HepG2 (cell line): ENCODE results near the gene GBP7. TPM values are rescaled to one million over a fixed set of nuclear protein-coding genes. Genes with fewer than 3 reads are reported as not detected.

Experiments
- ATAC-seq: fragments of 200-7000 bp; cut with Tn5 transposase; 3 replicates; pipeline ENCODE4 v1.9.1; 2020; ENCODE audit warnings: mild to moderate bottlenecking, moderate library complexity
- BruUV-seq: library from RNA; stranded (reverse); fragments of 400-500 nt; replicated peaks from 2 replicates; lab custom pipeline; 2021; lab: Mats Ljungman, UMichigan
- CTCF ChIA-PET: fragments of 300-600 bp; formaldehyde crosslinking; extraction: SDS; loops from one replicate; lab custom pipeline; 2021; ENCODE audit warnings: low total read pairs, inconsistent platforms, low intra/inter-chr PET ratio; lab: Yijun Ruan, JAX
- POLR2A ChIA-PET: fragments of 350-600 bp; sonication (Branson Sonifier 250); formaldehyde crosslinking; loops from one replicate; lab custom pipeline; 2020; ENCODE audit warnings: antibody characterized with exemption, inconsistent platforms; lab: Yijun Ruan, JAX
- DNase-seq: peaks from one replicate; pipeline ENCODE4 v3.0.0-alpha.2; 2015; ENCODE audit warnings: low spot score
- FAIRE-seq: peaks from 3 replicates; lab custom pipeline; 2011; peaks lifted over from hg19 to GRCh38; lab: Jason Lieb, UNC
- H2AFZ ChIP-seq: one replicate; pipeline ENCODE4 v1.6.1; 2011; ENCODE audit warnings: low read length, inconsistent platforms
- H3K27ac ChIP-seq: fragments of 300-600 bp; 3 replicates; pipeline ENCODE4 v1.8.0; 2011; ENCODE audit warnings: mixed run types, mild to moderate bottlenecking, mixed read lengths, low read length, inconsistent platforms; ENCODE audit not compliant: insufficient read depth; ENCODE audit errors: extremely low read length
- H3K27me3 ChIP-seq, 2 experiments: fragments of 200-600 bp in 1 of 2; 2 replicates in 1 of 2; 3 replicates in 1 of 2; pipeline versions ENCODE4 v1.6.0 to v1.8.0; 2011; ENCODE audit warnings: low read length in 2 of 2, mild to moderate bottlenecking in 2 of 2, moderate library complexity in 2 of 2, inconsistent platforms in 1 of 2; ENCODE audit not compliant: insufficient read depth in 2 of 2, control insufficient read depth in 1 of 2
- H3K36me3 ChIP-seq, 2 experiments: fragments of 200-600 bp in 1 of 2; replicated peaks in 1 of 2; 2 replicates in 1 of 2; 3 replicates in 1 of 2; pipeline versions ENCODE4 v1.5.1 to v1.8.0; 2011; ENCODE audit warnings: low read length in 2 of 2, inconsistent platforms in 1 of 2; ENCODE audit not compliant: insufficient read depth in 2 of 2, control insufficient read depth in 1 of 2
- H3K4me1 ChIP-seq: 2 replicates; pipeline ENCODE4 v1.5.1; 2012; ENCODE audit warnings: low read length, inconsistent platforms; ENCODE audit not compliant: insufficient read depth
- H3K4me2 ChIP-seq: 2 replicates; pipeline ENCODE4 v1.6.0; 2011; ENCODE audit warnings: low read depth, low read length, inconsistent platforms
- H3K4me3 ChIP-seq, 3 experiments: fragments of 200-600 bp in 1 of 3; sonication (generic), shearing (Covaris generic) in 1 of 3; replicated peaks in 1 of 3; 2 replicates each; pipeline ENCODE4 v1.5.1; 2011 to 2016; ENCODE audit warnings: low read length in 3 of 3, inconsistent platforms in 2 of 3, low read depth in 2 of 3, mild to moderate bottlenecking in 2 of 3, control low read depth in 1 of 3, mixed read lengths in 1 of 3; ENCODE audit not compliant: insufficient read depth in 1 of 3
- H3K79me2 ChIP-seq: one replicate; pipeline ENCODE4 v1.6.1; 2011; ENCODE audit warnings: low read length, inconsistent platforms; ENCODE audit not compliant: insufficient read depth
- H3K9ac ChIP-seq: 2 replicates; pipeline ENCODE4 v1.6.0; 2011; ENCODE audit warnings: mild to moderate bottlenecking, low read depth, low read length, inconsistent platforms; ENCODE audit not compliant: insufficient read depth
- H3K9me3 ChIP-seq: 2 replicates; pipeline ENCODE4 v1.5.1; 2012; ENCODE audit warnings: mild to moderate bottlenecking, low read length
- H4K20me1 ChIP-seq: 2 replicates; pipeline ENCODE4 v1.6.0; 2011; ENCODE audit warnings: inconsistent platforms, mild to moderate bottlenecking, low read length, moderate library complexity; ENCODE audit not compliant: insufficient read depth
- ELF3 ChIP-seq: IDR thresholded peaks from 2 replicates; pipeline ENCODE4 v1.6.1; 2016; ENCODE audit warnings: missing genetic modification reagents, missing compliant biosample characterization
- HOXA5 ChIP-seq: sonication (generic); formaldehyde crosslinking; IDR thresholded peaks from 2 replicates; pipeline ENCODE4 v1.4.0; 2020; ENCODE audit warnings: missing genetic modification reagents
- PAF1 ChIP-seq: IDR thresholded peaks from 2 replicates; pipeline ENCODE4 v1.6.1; 2016; ENCODE audit warnings: missing genetic modification reagents, missing compliant biosample characterization
- POGZ ChIP-seq: sonication (generic); formaldehyde crosslinking; IDR thresholded peaks from 2 replicates; pipeline ENCODE4 v1.4.0; 2020; ENCODE audit warnings: mild to moderate bottlenecking, missing genetic modification reagents
- RBM22 ChIP-seq: fragments of 200-400 bp; formaldehyde crosslinking; optimal IDR thresholded peaks from 2 replicates; pipeline ENCODE3; 2017; ENCODE audit warnings: mild to moderate bottlenecking, low read length, moderate library complexity
- RORA ChIP-seq: sonication (generic); formaldehyde crosslinking; IDR thresholded peaks from 2 replicates; pipeline ENCODE4 v1.5.0; 2020; ENCODE audit warnings: mild to moderate bottlenecking, missing genetic modification reagents, moderate library complexity
- STAT5B ChIP-seq: sonication (generic); formaldehyde crosslinking; IDR thresholded peaks from 2 replicates; pipeline ENCODE4 v1.4.0; 2020; ENCODE audit warnings: missing genetic modification reagents
- ZNF768 ChIP-seq: sonication (generic); formaldehyde crosslinking; IDR thresholded peaks from 2 replicates; pipeline ENCODE4 v1.4.0; 2020; ENCODE audit warnings: missing genetic modification reagents
- ZNF788 ChIP-seq: sonication (generic); formaldehyde crosslinking; IDR thresholded peaks from 2 replicates; pipeline ENCODE4 v1.5.0; 2020; ENCODE audit warnings: mild to moderate bottlenecking, missing genetic modification reagents, borderline replicate concordance
- whole genome bisulfite sequencing: methylation state at CpG from one replicate; pipeline ENCODE4 v1.1.6; 2017; ENCODE audit warnings: low lambda C conversion rate; 5-methylcytosine and 5-hydroxymethylcytosine counted together
- in situ Hi-C: cut with HindIII; loops from 2 replicates; pipeline ENCODE4 v1.10.0; 2017; ENCODE audit warnings: low pct_unique_long_range_greater_than_20kb; ENCODE audit not compliant: extremely low pct_ligation_motif_present
- intact Hi-C: fragments of 100-400 bp; cut with micrococcal nuclease; formaldehyde crosslinking; loops from one replicate; pipeline ENCODE4 v1.10.0; 2022; ENCODE audit not compliant: unreplicated experiment
- polyA plus RNA-seq, 8 experiments: library from polyadenylated mRNA; depleted of rRNA in 3 of 8; stranded (reverse) in 7 of 8; unstranded in 1 of 8; fragments of >200 nt; fragmentation: Illumina TruSeq in 4 of 8; extraction: Trizol in 4 of 8; gene quantifications; 2 replicates each; pipeline versions ENCODE4 v1.2.1 to v1.2.3, GENCODE V29; 2011 to 2016; ENCODE audit warnings: low read depth in 4 of 8, missing spikeins in 1 of 8, mixed read lengths in 1 of 8; ENCODE audit not compliant: insufficient read depth in 1 of 8
- total RNA-seq, 5 experiments: library from RNA; depleted of rRNA; stranded (reverse); fragments of >200 nt; fragmentation: Illumina TruSeq; extraction: Trizol; gene quantifications; 2 replicates each; pipeline ENCODE4 v1.2.3, GENCODE V29; 2016; ENCODE audit warnings: low read depth in 1 of 5

Gene GBP7
- total and polyA plus RNA-seq, 2 of the 13 experiments (the other 11 are each of a cell fraction or from before 2014, with no cell fraction given): not detected

GRCh38 chr1:89200663-89201062 is 24.9 kb upstream of the GBP7 start:
- WGBS: 2% methylated on average over 2 of the region's 2 CpGs
- no peak overlapping the region for H3K4me2 ChIP-seq
- ATAC-seq: no peak
- no peak overlapping the region for H2AFZ ChIP-seq
- DNase-seq: no peak
- no peaks in the 10 kb centered on the region for H3K4me1 ChIP-seq
- no peak for FAIRE-seq
- TF ChIP-seq ZNF788 (CRISPR knock-in tag): no peak
- BruUV-seq: no TSS peak
- peaks cover 15% of the 10 kb centered on the region for H3K9me3 ChIP-seq
- intact Hi-C loops: no loop called here
- H3K27me3 ChIP-seq: peaks cover 0 to 12% of the 10 kb centered on the region in 2 experiments; a peak in 2 of 5 replicates
- H3K9ac ChIP-seq: no peak overlapping the region
- CTCF ChIA-PET: no interaction called here
- in situ Hi-C loops: no loop called here
- no peak overlapping the region for H3K27ac ChIP-seq
- H4K20me1 ChIP-seq: no peaks in the 10 kb centered on the region
- POLR2A ChIA-PET: no interaction called here
- H3K79me2 ChIP-seq: no peaks in the 10 kb centered on the region
- H3K36me3 ChIP-seq: no peaks in the 10 kb centered on the region
- no peak overlapping the region for H3K4me3 ChIP-seq

- no peak for FAIRE-seq
- H3K79me2 ChIP-seq: no peaks in the 10 kb centered on the region
- CTCF ChIA-PET: interaction anchor here (0.7 kb wide), 1 partner anchor 33 kb away, joined by 3 read pairs; no protein-coding TSS in a partner anchor
- H3K36me3 ChIP-seq: no peaks in the 10 kb centered on the region
- intact Hi-C loops: no loop called here
- WGBS: 2% methylated on average over 1 of the region's 1 CpG
- no peak overlapping the region for H3K4me2 ChIP-seq
- H3K4me3 ChIP-seq: no peak overlapping the region
- no peak for TF ChIP-seq PAF1 (CRISPR knock-in tag)
- no peak for TF ChIP-seq ELF3 (CRISPR knock-in tag)
- no peak for TF ChIP-seq HOXA5 (CRISPR knock-in tag)
- no peak for TF ChIP-seq RBM22
- TF ChIP-seq ZNF768 (CRISPR knock-in tag): no peak
- no peak for TF ChIP-seq STAT5B (CRISPR knock-in tag)
- no peak for TF ChIP-seq POGZ (CRISPR knock-in tag)
- no peak for TF ChIP-seq RORA (CRISPR knock-in tag)
- TF ChIP-seq, all 625 proteins: peak for 0
- Histone ChIP-seq H3K27ac (no peak overlapping the region), H3K9me3 (peaks cover 5% of the 10 kb centered on the region; the same call in 1 of the 2 replicates), H3K27me3 (peaks cover 0 to 12% of the 10 kb centered on the region in 2 experiments; a peak in 2 of 5 replicates), H4K20me1 (no peaks in the 10 kb centered on the region), H3K9ac (no peak overlapping the region), H2AFZ (no peak overlapping the region), H3K4me1 (no peaks in the 10 kb centered on the region)
- ATAC-seq: no peak
- no peak for DNase-seq
- in situ Hi-C loops: no loop called here
- POLR2A ChIA-PET: no interaction called here
- BruUV-seq: no TSS peak
Observed at GRCh38 chr1:89199525-89200031, 23.8 kb upstream of the GBP7 start.
